ENCODE measurements around the gene AXIN1. TPM values are rescaled to one million over a fixed set of nuclear protein-coding genes. Genes with fewer than 3 reads are reported as not detected.

Gene AXIN1
- total and polyA plus RNA-seq, 8 donors: 8.0 to 13.6 (median 10.8) TPM

GRCh38 chr16:399340-400019 lies 47.0 kb upstream of the AXIN1 start:
- no peaks in the 10 kb centered on the region for H3K9me3 ChIP-seq
- intact Hi-C loops (cut with DNase I): no loop called here
- no peaks in the 10 kb centered on the region for H3K27me3 ChIP-seq
- peaks cover 0 to 7% (median 2%) of the 10 kb centered on the region in 3 donors for H3K4me1 ChIP-seq
- H3K36me3 ChIP-seq: no peaks in the 10 kb centered on the region
- H3K27ac ChIP-seq: no peak overlapping the region
- WGBS, 2 donors: 83 to 89% methylated on average over 22 of the region's 22 CpGs
- FAIRE-seq (no peak), DNase-seq (no peak), ATAC-seq (no peak)
- TF ChIP-seq CTCF (IDR thresholded peaks at IDR 0.05): no peak
- no peak overlapping the region for H3K4me3 ChIP-seq

- 82% methylated on average over 24 of the region's 24 CpGs for WGBS, 2 donors
- FAIRE-seq: no peak
- TF ChIP-seq CTCF (IDR thresholded peaks at IDR 0.05): no peak
- intact Hi-C loops (cut with DNase I): no loop called here
- H3K4me3 ChIP-seq: no peak overlapping the region
- no peak for ATAC-seq
- H3K9me3 ChIP-seq: no peaks in the 10 kb centered on the region
- H3K36me3 ChIP-seq: no peaks in the 10 kb centered on the region
- peak in 2 of 6 donors; percentile 50 to 83 for DNase-seq
- no peaks in the 10 kb centered on the region for H3K27me3 ChIP-seq
- peaks cover 0 to 7% (median 2%) of the 10 kb centered on the region in 3 donors for H3K4me1 ChIP-seq
- H3K27ac ChIP-seq: peak overlapping the region in 2 of 4 donors; percentile 17 to 63
Measured at GRCh38 chr16:398561-399339, 46.2 kb upstream of the AXIN1 start.

GRCh38 chr16:397736-398332 lies 45.3 kb upstream of the AXIN1 start:
- ATAC-seq: peak; percentile 17 to 52 (median 33)
- H3K4me1 ChIP-seq: peaks cover 0 to 7% (median 2%) of the 10 kb centered on the region in 3 donors
- no peak for FAIRE-seq
- no peaks in the 10 kb centered on the region for H3K9me3 ChIP-seq
- 10 to 12% methylated on average over 21 to 29 of the region's 29 CpGs for WGBS, 2 donors
- H3K27ac ChIP-seq: peak overlapping the region; percentile 17 to 63 (median 54)
- H3K4me3 ChIP-seq: peak overlapping the region in 1 of 4 donors; percentile 15
- H3K36me3 ChIP-seq: no peaks in the 10 kb centered on the region
- TF ChIP-seq CTCF (IDR thresholded peaks at IDR 0.05): peak; percentile 7 to 37 (median 26)
- no peaks in the 10 kb centered on the region for H3K27me3 ChIP-seq
- intact Hi-C loops (cut with DNase I): no loop called here
- DNase-seq: peak; percentile 72 to 93 (median 79)

- Histone ChIP-seq H3K27me3 (no peaks in the 10 kb centered on the region), H3K4me1 (peaks cover 0 to 7% (median 2%) of the 10 kb centered on the region in 3 donors), H3K36me3 (no peaks in the 10 kb centered on the region), H3K4me3 (peak within 1 kb of the TSS; percentile 37 to 54 (median 46)), H3K27ac (peak within 1 kb of the TSS; percentile 28 to 63 (median 54)), H3K9me3 (no peaks in the 10 kb centered on the region)
- FAIRE-seq (no peak), ATAC-seq (no peak), DNase-seq (peak in 3 of 6 donors; percentile 17 to 85 (median 57))
- intact Hi-C loops (cut with DNase I): no loop called here
- 0 to 5% methylated on average over 18 to 75 of the region's 75 CpGs for WGBS, 2 donors
- TF ChIP-seq CTCF (IDR thresholded peaks at IDR 0.05): no peak
Measured at GRCh38 chr16:397135-397661, 44.7 kb upstream of the AXIN1 start, which contains the start of gene NME4. Gene NME4 (plus strand): TSS chr16:397199. CDS start chr16:397223, 24 bp downstream.

All from pancreas (tissue), 10 donors.